Gastrocnemius medialis (tissue), 4 donors: ENCODE results near the gene PADI6.

Source experiments
- POLR2A ChIP-seq, 2 donors: fragments of 450-650 bp; IDR thresholded peaks; one replicate each; pipeline ENCODE4 v1.6.1; 2017; ENCODE audit warnings: antibody characterized with exemption in 2 of 2, mild to moderate bottlenecking in 2 of 2, moderate library complexity in 2 of 2
- TF ChIP-seq, protein P1 (sequence below), 5 experiments: fragments of 450-650 bp in 3 of 5; fragments of 200-600 bp in 2 of 5; sonication (generic) in 2 of 5; IDR thresholded peaks in 4 of 5; conservative IDR thresholded peaks in 1 of 5; 1 replicate in 4 of 5; 2 replicates in 1 of 5; pipeline ENCODE4 v1.5.1; 2016 to 2019; ENCODE audit warnings: antibody characterized with exemption in 5 of 5, mild to moderate bottlenecking in 3 of 5, moderate library complexity in 3 of 5

DNA sequence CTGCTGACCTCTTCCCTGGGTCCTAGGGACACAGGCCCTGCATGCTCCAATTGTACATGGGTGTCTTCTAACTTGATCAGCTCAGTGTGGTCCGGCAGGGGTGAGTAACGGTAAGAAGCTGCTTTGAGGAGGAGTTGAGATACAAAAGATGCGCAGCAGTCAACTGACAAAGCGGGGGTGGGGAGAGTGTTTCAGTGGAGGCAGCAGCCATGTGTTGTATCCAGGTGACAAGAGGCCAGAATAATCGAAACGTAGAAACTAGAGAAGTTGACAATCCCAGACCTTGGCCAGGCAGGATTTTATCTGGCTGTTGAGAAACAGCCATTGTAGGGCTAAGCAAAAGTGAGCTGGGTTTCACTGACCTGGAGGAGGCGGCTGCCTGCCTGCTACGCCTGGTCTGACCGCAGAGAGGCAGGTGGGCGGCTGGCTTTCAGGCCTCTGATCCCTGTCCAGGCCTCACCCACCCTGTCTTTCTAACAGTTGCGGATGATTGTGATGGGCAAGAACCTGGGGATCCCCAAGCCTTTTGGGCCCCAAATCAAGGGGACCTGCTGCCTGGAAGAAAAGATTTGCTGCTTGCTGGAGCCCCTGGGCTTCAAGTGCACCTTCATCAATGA is 28.8 kb downstream of the PADI6 start:
- TF ChIP-seq, protein P1, sequence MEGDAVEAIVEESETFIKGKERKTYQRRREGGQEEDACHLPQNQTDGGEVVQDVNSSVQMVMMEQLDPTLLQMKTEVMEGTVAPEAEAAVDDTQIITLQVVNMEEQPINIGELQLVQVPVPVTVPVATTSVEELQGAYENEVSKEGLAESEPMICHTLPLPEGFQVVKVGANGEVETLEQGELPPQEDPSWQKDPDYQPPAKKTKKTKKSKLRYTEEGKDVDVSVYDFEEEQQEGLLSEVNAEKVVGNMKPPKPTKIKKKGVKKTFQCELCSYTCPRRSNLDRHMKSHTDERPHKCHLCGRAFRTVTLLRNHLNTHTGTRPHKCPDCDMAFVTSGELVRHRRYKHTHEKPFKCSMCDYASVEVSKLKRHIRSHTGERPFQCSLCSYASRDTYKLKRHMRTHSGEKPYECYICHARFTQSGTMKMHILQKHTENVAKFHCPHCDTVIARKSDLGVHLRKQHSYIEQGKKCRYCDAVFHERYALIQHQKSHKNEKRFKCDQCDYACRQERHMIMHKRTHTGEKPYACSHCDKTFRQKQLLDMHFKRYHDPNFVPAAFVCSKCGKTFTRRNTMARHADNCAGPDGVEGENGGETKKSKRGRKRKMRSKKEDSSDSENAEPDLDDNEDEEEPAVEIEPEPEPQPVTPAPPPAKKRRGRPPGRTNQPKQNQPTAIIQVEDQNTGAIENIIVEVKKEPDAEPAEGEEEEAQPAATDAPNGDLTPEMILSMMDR (IDR thresholded peaks at IDR 0.05 in 4 of 5, conservative IDR thresholded peaks at IDR 0.05 in 1 of 5) = no peak
- no peak for TF ChIP-seq POLR2A (IDR thresholded peaks at IDR 0.05)
